Measurements from ENCODE around the gene PAIP2. TPM values are rescaled to one million over a fixed set of nuclear protein-coding genes. Genes with fewer than 3 reads are reported as not detected.

Gene PAIP2
- total RNA-seq, 2 experiments from 2014 or later, result 64.3 to 97.8 TPM

GRCh38 chr5:139382807-139383206 is 41.2 kb downstream of the PAIP2 start:
- H3K4me2 ChIP-seq (ENCODE audit: low read length), result peak overlapping the region; percentile 42; the same call in 1 of the 2 replicates
- TF ChIP-seq EZH2phosphoT487 (IDR thresholded peaks at IDR 0.05; ENCODE audit: borderline replicate concordance, low read depth, low read length), result no peak
- H3K4me3 ChIP-seq (ENCODE audit: low read depth, low read length, poor library complexity, severe bottlenecking), result no peak overlapping the region
- H3K4me1 ChIP-seq (ENCODE audit: insufficient read depth, low read length, poor library complexity, severe bottlenecking), result peaks cover 60% of the 10 kb centered on the region
- no peaks in the 10 kb centered on the region for H3K9me2 ChIP-seq (ENCODE audit: insufficient read depth, low read length)
- H3K36me3 ChIP-seq (ENCODE audit: insufficient read depth, low read length), result peaks cover 47% of the 10 kb centered on the region
- peak overlapping the region; percentile 90 for H3K27ac ChIP-seq (ENCODE audit: low read depth, low read length, poor library complexity, severe bottlenecking)
- H3K79me2 ChIP-seq (ENCODE audit: insufficient read depth, low read depth, low read length), result peaks cover 28% of the 10 kb centered on the region
- no peaks in the 10 kb centered on the region for H3K9me3 ChIP-seq (ENCODE audit: low read length)
- DNase-seq (ENCODE audit: low spot score), result no peak
- intact Hi-C loops (cut with micrococcal nuclease; ENCODE audit: unreplicated experiment), result loop anchor here (1.0 kb wide), 1 partner anchor 9 kb away; no protein-coding TSS in a partner anchor
- CTCF ChIA-PET (ENCODE audit: unreplicated experiment), result no interaction called here
- H4K20me1 ChIP-seq (ENCODE audit: insufficient read depth, low read length), result peaks cover 7% of the 10 kb centered on the region; the same call in 1 of the 2 replicates
- BruUV-seq (replicated peaks), result no TSS peak
- POLR2A ChIA-PET, result interaction anchor here (1.0 to 1.5 kb wide), 2 partner anchors 9 to 107 kb away, joined by 3 read pairs; no protein-coding TSS in a partner anchor
- H2AFZ ChIP-seq (ENCODE audit: low read length), result no peak overlapping the region

GRCh38 chr5:139383275-139383992 is 41.8 kb downstream of the PAIP2 start, which contains the start of gene SLC23A1:
Gene SLC23A1 (minus strand): TSS chr5:139383297. CDS start chr5:139383253, 44 bp downstream.
- Histone ChIP-seq H3K36me3 (ENCODE audit: insufficient read depth, low read length) (peaks cover 50% of the 10 kb centered on the region), H3K9me2 (ENCODE audit: insufficient read depth, low read length) (no peaks in the 10 kb centered on the region), H3K4me2 (ENCODE audit: low read length) (peak within 1 kb of the TSS; percentile 99), H3K4me1 (ENCODE audit: insufficient read depth, low read length, poor library complexity, severe bottlenecking) (peaks cover 62% of the 10 kb centered on the region), H3K27ac (ENCODE audit: low read depth, low read length, poor library complexity, severe bottlenecking) (peak within 1 kb of the TSS; percentile 90), H3K9me3 (ENCODE audit: low read length) (no peaks in the 10 kb centered on the region), H3K79me2 (ENCODE audit: insufficient read depth, low read depth, low read length) (peaks cover 35% of the 10 kb centered on the region), H4K20me1 (ENCODE audit: insufficient read depth, low read length) (peaks cover 7% of the 10 kb centered on the region; the same call in 1 of the 2 replicates), H3K4me3 (ENCODE audit: low read depth, low read length, poor library complexity, severe bottlenecking) (peak within 1 kb of the TSS; percentile 79), H2AFZ (ENCODE audit: low read length) (no peak within 1 kb of the TSS)
- CTCF ChIA-PET (ENCODE audit: unreplicated experiment), result no interaction called here
- POLR2A ChIA-PET, result interaction anchor here (1.0 to 1.5 kb wide), 2 partner anchors 8 to 107 kb away, joined by 3 read pairs; no protein-coding TSS in a partner anchor
- DNase-seq (ENCODE audit: low spot score), result peak; percentile 44
- intact Hi-C loops (cut with micrococcal nuclease; ENCODE audit: unreplicated experiment), result loop anchor here (1.0 kb wide), 1 partner anchor 9 kb away; no protein-coding TSS in a partner anchor
- TF ChIP-seq CTCF (conservative IDR thresholded peaks at IDR 0.05; ENCODE audit: low read length), result no peak
- no peak for TF ChIP-seq EZH2phosphoT487 (IDR thresholded peaks at IDR 0.05; ENCODE audit: borderline replicate concordance, low read depth, low read length)
- BruUV-seq (replicated peaks), result no TSS peak

DNA sequence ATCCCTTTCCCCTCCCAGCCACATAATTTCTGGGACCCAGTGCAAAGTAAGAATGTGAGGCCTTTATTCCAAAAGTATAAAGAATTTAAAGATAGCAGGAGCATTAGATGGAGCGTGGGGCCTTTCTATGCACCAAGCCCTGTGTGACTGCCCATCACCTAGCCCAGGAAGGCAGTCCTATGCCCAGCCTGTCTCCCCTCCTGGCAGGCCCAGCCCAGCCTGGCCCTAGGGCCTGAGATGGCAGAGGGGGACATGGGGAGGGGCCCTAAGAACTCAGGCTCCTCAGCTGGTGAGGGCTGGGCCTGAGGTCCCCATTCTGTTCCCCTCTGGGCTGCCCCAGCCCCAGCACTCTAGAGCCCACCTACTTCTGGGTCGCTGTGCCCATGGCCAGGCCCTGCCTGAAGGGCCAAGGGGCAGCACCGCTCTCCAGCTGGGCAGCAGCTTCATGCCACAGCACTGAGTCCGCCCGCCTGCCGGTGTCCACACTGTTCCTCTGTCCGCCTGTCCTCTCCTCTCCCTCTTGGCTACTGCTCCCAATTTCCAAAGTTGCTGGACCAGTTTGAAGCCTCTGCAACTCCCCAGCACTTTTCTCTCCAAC is 42.4 kb downstream of the PAIP2 start:
- no peak for DNase-seq (ENCODE audit: low spot score)
- peaks cover 41% of the 10 kb centered on the region for H3K79me2 ChIP-seq (ENCODE audit: insufficient read depth, low read depth, low read length)
- POLR2A ChIA-PET, result interaction anchor here (0.9 to 1.5 kb wide), 2 partner anchors 91 to 108 kb away, joined by 3 read pairs; partner anchors contain the start of gene MATR3

More for the DNA sequence above, 42.4 kb downstream of the PAIP2 start:
- no peak for TF ChIP-seq CTCF (conservative IDR thresholded peaks at IDR 0.05; ENCODE audit: low read length)
- no peak for TF ChIP-seq EZH2phosphoT487 (IDR thresholded peaks at IDR 0.05; ENCODE audit: borderline replicate concordance, low read depth, low read length)
- Histone ChIP-seq H3K27ac (ENCODE audit: low read depth, low read length, poor library complexity, severe bottlenecking) (peak overlapping the region; percentile 90), H4K20me1 (ENCODE audit: insufficient read depth, low read length) (peaks cover 7% of the 10 kb centered on the region; the same call in 1 of the 2 replicates), H2AFZ (ENCODE audit: low read length) (no peak overlapping the region), H3K36me3 (ENCODE audit: insufficient read depth, low read length) (peaks cover 48% of the 10 kb centered on the region), H3K4me3 (ENCODE audit: low read depth, low read length, poor library complexity, severe bottlenecking) (peak overlapping the region; percentile 79), H3K9me2 (ENCODE audit: insufficient read depth, low read length) (no peaks in the 10 kb centered on the region), H3K4me1 (ENCODE audit: insufficient read depth, low read length, poor library complexity, severe bottlenecking) (peaks cover 62% of the 10 kb centered on the region), H3K4me2 (ENCODE audit: low read length) (peak overlapping the region; percentile 99), H3K9me3 (ENCODE audit: low read length) (no peaks in the 10 kb centered on the region)
- CTCF ChIA-PET (ENCODE audit: unreplicated experiment), result no interaction called here
- BruUV-seq (replicated peaks), result no TSS peak
- intact Hi-C loops (cut with micrococcal nuclease; ENCODE audit: unreplicated experiment), result loop anchor here (1.0 kb wide), 1 partner anchor 8 kb away; no protein-coding TSS in a partner anchor
